ENCODE measurements around the gene CEP112. TPM values are rescaled to one million over a fixed set of nuclear protein-coding genes. Genes with fewer than 3 reads are reported as not detected.

CEP112 gene
- total and polyA plus RNA-seq, 2 of the 8 experiments (the other 6 are each of a cell fraction or from before 2014, with no cell fraction given): 0.62 to 3.1 TPM

DNA sequence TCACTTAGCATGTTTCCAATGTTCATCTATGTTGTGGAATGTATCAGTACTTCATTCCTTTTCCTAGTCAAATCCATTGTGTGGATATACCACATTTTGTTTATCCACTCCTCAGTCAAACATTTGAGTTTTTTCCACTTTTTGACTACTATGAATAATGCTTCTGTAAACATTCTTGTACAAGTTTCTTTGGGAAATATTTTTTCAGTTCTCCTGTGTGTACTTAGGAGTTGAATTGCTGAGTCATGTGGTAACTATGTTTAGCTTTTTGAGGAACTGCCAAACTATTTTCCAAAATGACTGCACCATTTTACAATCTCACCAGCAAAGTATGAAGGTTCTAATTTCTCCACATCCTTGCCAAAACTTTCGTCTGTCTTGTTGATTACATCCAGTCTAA is 406.8 kb downstream of the CEP112 start (continued):
- TF ChIP-seq, protein P1, sequence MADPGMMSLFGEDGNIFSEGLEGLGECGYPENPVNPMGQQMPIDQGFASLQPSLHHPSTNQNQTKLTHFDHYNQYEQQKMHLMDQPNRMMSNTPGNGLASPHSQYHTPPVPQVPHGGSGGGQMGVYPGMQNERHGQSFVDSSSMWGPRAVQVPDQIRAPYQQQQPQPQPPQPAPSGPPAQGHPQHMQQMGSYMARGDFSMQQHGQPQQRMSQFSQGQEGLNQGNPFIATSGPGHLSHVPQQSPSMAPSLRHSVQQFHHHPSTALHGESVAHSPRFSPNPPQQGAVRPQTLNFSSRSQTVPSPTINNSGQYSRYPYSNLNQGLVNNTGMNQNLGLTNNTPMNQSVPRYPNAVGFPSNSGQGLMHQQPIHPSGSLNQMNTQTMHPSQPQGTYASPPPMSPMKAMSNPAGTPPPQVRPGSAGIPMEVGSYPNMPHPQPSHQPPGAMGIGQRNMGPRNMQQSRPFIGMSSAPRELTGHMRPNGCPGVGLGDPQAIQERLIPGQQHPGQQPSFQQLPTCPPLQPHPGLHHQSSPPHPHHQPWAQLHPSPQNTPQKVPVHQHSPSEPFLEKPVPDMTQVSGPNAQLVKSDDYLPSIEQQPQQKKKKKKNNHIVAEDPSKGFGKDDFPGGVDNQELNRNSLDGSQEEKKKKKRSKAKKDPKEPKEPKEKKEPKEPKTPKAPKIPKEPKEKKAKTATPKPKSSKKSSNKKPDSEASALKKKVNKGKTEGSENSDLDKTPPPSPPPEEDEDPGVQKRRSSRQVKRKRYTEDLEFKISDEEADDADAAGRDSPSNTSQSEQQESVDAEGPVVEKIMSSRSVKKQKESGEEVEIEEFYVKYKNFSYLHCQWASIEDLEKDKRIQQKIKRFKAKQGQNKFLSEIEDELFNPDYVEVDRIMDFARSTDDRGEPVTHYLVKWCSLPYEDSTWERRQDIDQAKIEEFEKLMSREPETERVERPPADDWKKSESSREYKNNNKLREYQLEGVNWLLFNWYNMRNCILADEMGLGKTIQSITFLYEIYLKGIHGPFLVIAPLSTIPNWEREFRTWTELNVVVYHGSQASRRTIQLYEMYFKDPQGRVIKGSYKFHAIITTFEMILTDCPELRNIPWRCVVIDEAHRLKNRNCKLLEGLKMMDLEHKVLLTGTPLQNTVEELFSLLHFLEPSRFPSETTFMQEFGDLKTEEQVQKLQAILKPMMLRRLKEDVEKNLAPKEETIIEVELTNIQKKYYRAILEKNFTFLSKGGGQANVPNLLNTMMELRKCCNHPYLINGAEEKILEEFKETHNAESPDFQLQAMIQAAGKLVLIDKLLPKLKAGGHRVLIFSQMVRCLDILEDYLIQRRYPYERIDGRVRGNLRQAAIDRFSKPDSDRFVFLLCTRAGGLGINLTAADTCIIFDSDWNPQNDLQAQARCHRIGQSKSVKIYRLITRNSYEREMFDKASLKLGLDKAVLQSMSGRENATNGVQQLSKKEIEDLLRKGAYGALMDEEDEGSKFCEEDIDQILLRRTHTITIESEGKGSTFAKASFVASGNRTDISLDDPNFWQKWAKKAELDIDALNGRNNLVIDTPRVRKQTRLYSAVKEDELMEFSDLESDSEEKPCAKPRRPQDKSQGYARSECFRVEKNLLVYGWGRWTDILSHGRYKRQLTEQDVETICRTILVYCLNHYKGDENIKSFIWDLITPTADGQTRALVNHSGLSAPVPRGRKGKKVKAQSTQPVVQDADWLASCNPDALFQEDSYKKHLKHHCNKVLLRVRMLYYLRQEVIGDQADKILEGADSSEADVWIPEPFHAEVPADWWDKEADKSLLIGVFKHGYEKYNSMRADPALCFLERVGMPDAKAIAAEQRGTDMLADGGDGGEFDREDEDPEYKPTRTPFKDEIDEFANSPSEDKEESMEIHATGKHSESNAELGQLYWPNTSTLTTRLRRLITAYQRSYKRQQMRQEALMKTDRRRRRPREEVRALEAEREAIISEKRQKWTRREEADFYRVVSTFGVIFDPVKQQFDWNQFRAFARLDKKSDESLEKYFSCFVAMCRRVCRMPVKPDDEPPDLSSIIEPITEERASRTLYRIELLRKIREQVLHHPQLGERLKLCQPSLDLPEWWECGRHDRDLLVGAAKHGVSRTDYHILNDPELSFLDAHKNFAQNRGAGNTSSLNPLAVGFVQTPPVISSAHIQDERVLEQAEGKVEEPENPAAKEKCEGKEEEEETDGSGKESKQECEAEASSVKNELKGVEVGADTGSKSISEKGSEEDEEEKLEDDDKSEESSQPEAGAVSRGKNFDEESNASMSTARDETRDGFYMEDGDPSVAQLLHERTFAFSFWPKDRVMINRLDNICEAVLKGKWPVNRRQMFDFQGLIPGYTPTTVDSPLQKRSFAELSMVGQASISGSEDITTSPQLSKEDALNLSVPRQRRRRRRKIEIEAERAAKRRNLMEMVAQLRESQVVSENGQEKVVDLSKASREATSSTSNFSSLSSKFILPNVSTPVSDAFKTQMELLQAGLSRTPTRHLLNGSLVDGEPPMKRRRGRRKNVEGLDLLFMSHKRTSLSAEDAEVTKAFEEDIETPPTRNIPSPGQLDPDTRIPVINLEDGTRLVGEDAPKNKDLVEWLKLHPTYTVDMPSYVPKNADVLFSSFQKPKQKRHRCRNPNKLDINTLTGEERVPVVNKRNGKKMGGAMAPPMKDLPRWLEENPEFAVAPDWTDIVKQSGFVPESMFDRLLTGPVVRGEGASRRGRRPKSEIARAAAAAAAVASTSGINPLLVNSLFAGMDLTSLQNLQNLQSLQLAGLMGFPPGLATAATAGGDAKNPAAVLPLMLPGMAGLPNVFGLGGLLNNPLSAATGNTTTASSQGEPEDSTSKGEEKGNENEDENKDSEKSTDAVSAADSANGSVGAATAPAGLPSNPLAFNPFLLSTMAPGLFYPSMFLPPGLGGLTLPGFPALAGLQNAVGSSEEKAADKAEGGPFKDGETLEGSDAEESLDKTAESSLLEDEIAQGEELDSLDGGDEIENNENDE (IDR thresholded peaks at IDR 0.05; ENCODE audit: insufficient replicate concordance, low read length): no peak
- TF ChIP-seq BCL11A (IDR thresholded peaks at IDR 0.05; ENCODE audit: low read depth in 2 of 2, low read length in 2 of 2) (no peak), CTBP2 (IDR thresholded peaks at IDR 0.05; ENCODE audit: borderline replicate concordance, insufficient read depth, insufficient read length, low read length) (no peak), CBX5 (IDR thresholded peaks at IDR 0.05; ENCODE audit: low read depth, low read length) (no peak), ASH2L (IDR thresholded peaks at IDR 0.05; ENCODE audit: low read length) (no peak), HDAC2 (IDR thresholded peaks at IDR 0.05; ENCODE audit: borderline replicate concordance in 1 of 2, low read depth in 2 of 2, low read length in 2 of 2) (no peak)
- TF ChIP-seq, protein P2, sequence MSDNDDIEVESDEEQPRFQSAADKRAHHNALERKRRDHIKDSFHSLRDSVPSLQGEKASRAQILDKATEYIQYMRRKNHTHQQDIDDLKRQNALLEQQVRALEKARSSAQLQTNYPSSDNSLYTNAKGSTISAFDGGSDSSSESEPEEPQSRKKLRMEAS (IDR thresholded peaks at IDR 0.05): no peak

Data from H1 (cell line).